Astrocyte (in vitro differentiated cells and primary cell): Measurements from ENCODE around the gene COL8A2. TPM values are rescaled to one million over a fixed set of nuclear protein-coding genes. Genes with fewer than 3 reads are reported as not detected.

Experiments
- DNase-seq: peaks from one replicate; pipeline ENCODE4 v3.0.0-alpha.2; 2010; ENCODE audit warnings: low read depth
- FAIRE-seq: peaks from 2 replicates; lab custom pipeline; 2011; peaks lifted over from hg19 to GRCh38; lab: Jason Lieb, UNC
- H2AFZ ChIP-seq: 2 replicates; pipeline ENCODE4 v1.6.0; 2012; ENCODE audit warnings: low read depth, low read length, inconsistent platforms
- H3K27ac ChIP-seq: 2 replicates; pipeline ENCODE4 v1.5.1; 2011; ENCODE audit warnings: low read depth, low read length, inconsistent platforms
- H3K27me3 ChIP-seq: 2 replicates; pipeline ENCODE4 v1.6.0; 2011; ENCODE audit warnings: low read length, inconsistent platforms; ENCODE audit not compliant: insufficient read depth
- H3K36me3 ChIP-seq: 2 replicates; pipeline ENCODE4 v1.5.1; 2011; ENCODE audit warnings: low read length, inconsistent platforms; ENCODE audit not compliant: insufficient read depth
- H3K4me1 ChIP-seq: 2 replicates; pipeline ENCODE4 v1.5.1; 2011; ENCODE audit warnings: low read length, inconsistent platforms; ENCODE audit not compliant: insufficient read depth
- H3K4me2 ChIP-seq: 2 replicates; pipeline ENCODE4 v1.6.0; 2012; ENCODE audit warnings: low read length, inconsistent platforms
- H3K4me3 ChIP-seq: 2 replicates; pipeline ENCODE4 v1.5.1; 2011; ENCODE audit warnings: low read depth, mild to moderate bottlenecking, low read length, inconsistent platforms; ENCODE audit not compliant: insufficient read depth
- H3K79me2 ChIP-seq: 2 replicates; pipeline ENCODE4 v1.6.0; 2012; ENCODE audit warnings: mild to moderate bottlenecking, low read length, inconsistent platforms; ENCODE audit not compliant: insufficient read depth
- H3K9ac ChIP-seq: 2 replicates; pipeline ENCODE4 v1.6.0; 2012; ENCODE audit warnings: mild to moderate bottlenecking, low read length, inconsistent platforms
- H3K9me3 ChIP-seq: 2 replicates; pipeline ENCODE4 v1.5.1; 2012; ENCODE audit warnings: low read depth, mild to moderate bottlenecking, low read length, inconsistent platforms; ENCODE audit not compliant: insufficient read depth
- H4K20me1 ChIP-seq: 2 replicates; pipeline ENCODE4 v1.6.0; 2012; ENCODE audit warnings: low read length, inconsistent platforms; ENCODE audit not compliant: insufficient read depth
- H3K27ac Mint-ChIP-seq: one replicate; pipeline ENCODE4 v1.8.0; 2021; ENCODE audit warnings: mild to moderate bottlenecking, mixed read lengths; ENCODE audit not compliant: unreplicated experiment
- H3K27me3 Mint-ChIP-seq: one replicate; pipeline ENCODE4 v1.8.0; 2021; ENCODE audit warnings: low read depth, mixed read lengths; ENCODE audit not compliant: unreplicated experiment
- H3K36me3 Mint-ChIP-seq: one replicate; pipeline ENCODE4 v1.8.0; 2021; ENCODE audit warnings: low read depth, mixed read lengths; ENCODE audit not compliant: unreplicated experiment
- H3K4me1 Mint-ChIP-seq: one replicate; pipeline ENCODE4 v1.8.0; 2021; ENCODE audit warnings: low read depth, mixed read lengths; ENCODE audit not compliant: unreplicated experiment
- H3K4me3 Mint-ChIP-seq: one replicate; pipeline ENCODE4 v1.8.0; 2021; ENCODE audit warnings: mild to moderate bottlenecking, moderate library complexity, mixed read lengths; ENCODE audit not compliant: unreplicated experiment
- H3K9me3 Mint-ChIP-seq: one replicate; pipeline ENCODE4 v1.8.0; 2021; ENCODE audit warnings: mild to moderate bottlenecking, mixed read lengths; ENCODE audit not compliant: unreplicated experiment
- CTCF ChIP-seq: IDR thresholded peaks from 2 replicates; pipeline ENCODE4 v1.5.1; 2011; ENCODE audit warnings: low read depth, mild to moderate bottlenecking, inconsistent platforms, low read length, moderate library complexity; ENCODE audit not compliant: insufficient read depth
- EZH2 ChIP-seq: IDR thresholded peaks from 2 replicates; pipeline ENCODE4 v1.6.1; 2012; ENCODE audit warnings: mild to moderate bottlenecking, low read length, inconsistent platforms; ENCODE audit not compliant: insufficient read depth
- total RNA-seq: library from RNA; stranded (reverse); gene quantifications from 2 replicates; pipeline ENCODE4 v1.2.1, GENCODE V29; 2021

COL8A2 gene
- total RNA-seq, 1 donor from 2014 or later = 3.4 TPM

DNA sequence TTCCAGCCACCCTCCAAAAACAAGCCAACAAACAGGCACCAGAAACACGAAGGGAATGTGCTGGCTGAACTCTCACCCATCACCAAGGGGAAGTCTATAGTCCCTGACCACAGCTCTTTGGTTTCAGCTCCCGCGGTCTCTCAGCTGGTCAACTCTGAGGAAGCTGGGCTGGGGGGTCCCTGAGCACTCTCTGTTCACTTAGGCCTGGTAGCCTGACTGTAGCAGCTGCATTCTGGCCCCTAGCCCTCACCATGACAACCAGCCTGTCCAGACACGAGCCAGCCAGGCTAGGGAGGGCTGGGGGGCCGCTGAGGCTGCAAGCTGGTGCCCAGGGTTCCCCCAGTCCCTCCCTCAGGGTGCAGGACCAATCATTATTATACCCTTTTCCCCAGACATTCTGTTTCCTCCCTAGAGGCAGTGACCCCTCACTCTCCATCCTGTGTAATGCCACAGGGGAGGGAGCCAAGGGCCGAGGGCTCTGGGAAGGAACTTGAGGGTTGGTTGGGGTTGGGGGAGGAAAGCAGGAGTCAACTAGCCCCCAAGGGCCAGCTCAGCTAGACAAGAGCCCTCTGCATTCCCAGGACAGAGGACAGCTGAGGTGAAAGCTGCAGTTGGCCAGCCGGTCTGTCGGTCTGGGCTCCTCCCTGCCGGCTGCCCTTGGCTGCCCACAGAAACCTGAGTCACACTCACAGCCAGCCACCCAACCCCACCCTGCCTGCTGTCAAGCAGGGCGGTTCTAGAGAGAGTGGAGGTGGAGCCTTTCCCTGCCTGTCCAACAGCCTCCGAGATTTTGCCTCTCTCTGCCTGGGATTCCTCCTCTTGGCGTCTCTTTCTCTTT is 25.5 kb upstream of the COL8A2 start:
- H3K4me2 ChIP-seq = peak overlapping the region; percentile 82
- peaks cover 36% of the 10 kb centered on the region for H3K4me1 ChIP-seq
- H3K27me3 ChIP-seq = no peaks in the 10 kb centered on the region
- TF ChIP-seq CTCF (no peak), EZH2 (no peak)
- Mint-ChIP-seq H3K27ac (peak overlapping the region; percentile 96), H3K27me3 (no peaks in the 10 kb centered on the region), H3K36me3 (peaks cover 6% of the 10 kb centered on the region), H3K9me3 (peaks cover 4% of the 10 kb centered on the region), H3K4me3 (peak overlapping the region; percentile 96), H3K4me1 (peaks cover 34% of the 10 kb centered on the region)
- peaks cover 36% of the 10 kb centered on the region for H3K79me2 ChIP-seq
- H3K9ac ChIP-seq = peak overlapping the region; percentile 85
- H4K20me1 ChIP-seq = peaks cover 6% of the 10 kb centered on the region
- peak overlapping the region; percentile 26 for H2AFZ ChIP-seq
- H3K9me3 ChIP-seq = no peaks in the 10 kb centered on the region
- FAIRE-seq = no peak
- peak overlapping the region; percentile 5 for H3K4me3 ChIP-seq
- no peaks in the 10 kb centered on the region for H3K36me3 ChIP-seq
- H3K27ac ChIP-seq = peak overlapping the region; percentile 98
- peak; percentile 94 for DNase-seq

DNA sequence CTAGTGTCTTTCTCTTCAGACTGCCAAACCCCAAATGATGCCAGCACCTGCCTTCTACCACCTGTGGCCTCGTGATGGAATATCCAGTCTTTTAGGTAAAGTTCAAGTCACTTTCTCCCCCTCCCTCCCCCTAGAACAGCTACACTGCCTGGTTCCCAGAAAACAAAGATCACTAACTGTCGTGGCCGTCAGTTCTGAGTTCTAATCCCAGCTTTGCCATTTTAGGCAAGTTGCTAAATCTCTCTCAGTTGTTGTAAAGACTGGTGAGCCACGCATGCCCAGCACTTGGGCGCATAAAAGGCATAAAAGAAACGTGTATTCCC is 24.9 kb upstream of the COL8A2 start:
- Histone ChIP-seq H3K27me3 (no peaks in the 10 kb centered on the region), H3K79me2 (peaks cover 35% of the 10 kb centered on the region), H3K4me1 (peaks cover 30% of the 10 kb centered on the region), H3K9me3 (no peaks in the 10 kb centered on the region), H4K20me1 (peaks cover 11% of the 10 kb centered on the region), H3K27ac (peak overlapping the region; percentile 98), H3K9ac (peak overlapping the region; percentile 85), H2AFZ (peak overlapping the region; percentile 7), H3K4me3 (peak overlapping the region; percentile 5), H3K36me3 (no peaks in the 10 kb centered on the region), H3K4me2 (peak overlapping the region; percentile 82)
- peak overlapping the region; percentile 96 for H3K27ac Mint-ChIP-seq
- TF ChIP-seq CTCF = no peak
- no peak for TF ChIP-seq EZH2
- DNase-seq = no peak
- peaks cover 6% of the 10 kb centered on the region for H3K36me3 Mint-ChIP-seq
- H3K4me1 Mint-ChIP-seq = peaks cover 34% of the 10 kb centered on the region
- H3K27me3 Mint-ChIP-seq = no peaks in the 10 kb centered on the region
- FAIRE-seq = no peak
- peaks cover 4% of the 10 kb centered on the region for H3K9me3 Mint-ChIP-seq
- H3K4me3 Mint-ChIP-seq = peak overlapping the region; percentile 96
